Muscle of leg (tissue), 11 donors: ENCODE results near the gene DLGAP1. TPM values are rescaled to one million over a fixed set of nuclear protein-coding genes. Genes with fewer than 3 reads are reported as not detected.

Source experiments
- DNase-seq: peaks from one replicate; pipeline ENCODE4 v3.0.0; 2013
- H3K27ac ChIP-seq: one replicate; pipeline ENCODE4 v1.5.1; 2013; ENCODE audit warnings: mild to moderate bottlenecking, low read length, control low read depth
- H3K27me3 ChIP-seq: one replicate; pipeline ENCODE4 v1.6.1; 2013; ENCODE audit warnings: low read length; ENCODE audit not compliant: control insufficient read depth, insufficient read depth
- H3K36me3 ChIP-seq: one replicate; pipeline ENCODE4 v1.6.1; 2013; ENCODE audit warnings: low read length; ENCODE audit not compliant: control insufficient read depth, insufficient read depth
- H3K4me1 ChIP-seq: one replicate; pipeline ENCODE4 v1.6.1; 2013; ENCODE audit warnings: low read length; ENCODE audit not compliant: control insufficient read depth, insufficient read depth
- H3K4me3 ChIP-seq: one replicate; pipeline ENCODE4 v1.5.1; 2013; ENCODE audit warnings: low read length, control low read depth
- H3K9me3 ChIP-seq: replicated peaks from 2 replicates; pipeline ENCODE4 v1.6.1; 2013; ENCODE audit warnings: low read depth, low read length; ENCODE audit not compliant: control insufficient read depth
- WGBS: methylation state at CpG from one replicate; pipeline ENCODE4 v1.1.5; 2013; ENCODE audit warnings: missing lambda C conversion rate; ENCODE audit not compliant: insufficient coverage; 5-methylcytosine and 5-hydroxymethylcytosine counted together
- polyA plus RNA-seq, 8 donors: library from polyadenylated mRNA; unstranded; fragments of 120-200 nt; gene quantifications; one replicate each; pipeline versions ENCODE4 v1.2.1 to v1.2.3, GENCODE V29; 2013; ENCODE audit warnings: inconsistent platforms in 1 of 8, low replicate concordance in 1 of 8; ENCODE audit not compliant: insufficient read length in 8 of 8, insufficient read depth in 1 of 8
- total RNA-seq: library from RNA; stranded (reverse); fragments of 120-200 nt; gene quantifications from one replicate; pipeline ENCODE4 v1.2.4, GENCODE V29; 2013

Gene DLGAP1
- total and polyA plus RNA-seq, 9 donors = 0.87 to 3.1 (median 1.8) TPM

- Histone ChIP-seq H3K9me3 (no peaks in the 10 kb centered on the region), H3K27ac (no peak overlapping the region), H3K4me3 (no peak overlapping the region), H3K27me3 (no peaks in the 10 kb centered on the region), H3K36me3 (no peaks in the 10 kb centered on the region), H3K4me1 (no peaks in the 10 kb centered on the region)
- DNase-seq = no peak
- WGBS = 36% methylated on average over 2 of the region's 2 CpGs
Observed at GRCh38 chr18:3892152-3892551, 563.0 kb downstream of the DLGAP1 start.

GRCh38 chr18:3891245-3891644, 563.9 kb downstream of the DLGAP1 start:
- 73% methylated on average over 2 of the region's 3 CpGs for WGBS
- H3K36me3 ChIP-seq = no peaks in the 10 kb centered on the region
- no peaks in the 10 kb centered on the region for H3K27me3 ChIP-seq
- H3K27ac ChIP-seq = no peak overlapping the region
- H3K4me3 ChIP-seq = no peak overlapping the region
- no peak for DNase-seq
- no peaks in the 10 kb centered on the region for H3K9me3 ChIP-seq
- H3K4me1 ChIP-seq = no peaks in the 10 kb centered on the region

- no peak overlapping the region for H3K4me3 ChIP-seq
- no peaks in the 10 kb centered on the region for H3K27me3 ChIP-seq
- DNase-seq = no peak
- H3K27ac ChIP-seq = no peak overlapping the region
- no peaks in the 10 kb centered on the region for H3K4me1 ChIP-seq
- H3K36me3 ChIP-seq = no peaks in the 10 kb centered on the region
- 98% methylated on average over 3 of the region's 3 CpGs for WGBS
- no peaks in the 10 kb centered on the region for H3K9me3 ChIP-seq
Observed at GRCh38 chr18:3889803-3890202, 565.3 kb downstream of the DLGAP1 start.

GRCh38 chr18:3889121-3889520, 566.0 kb downstream of the DLGAP1 start:
- Histone ChIP-seq H3K4me3 (no peak overlapping the region), H3K4me1 (no peaks in the 10 kb centered on the region), H3K9me3 (no peaks in the 10 kb centered on the region), H3K27me3 (no peaks in the 10 kb centered on the region), H3K27ac (no peak overlapping the region), H3K36me3 (no peaks in the 10 kb centered on the region)
- WGBS = no CpG with 5 or more reads among the region's 1 CpG
- DNase-seq = no peak

- H3K4me3 ChIP-seq = no peak overlapping the region
- H3K4me1 ChIP-seq = no peaks in the 10 kb centered on the region
- no peaks in the 10 kb centered on the region for H3K27me3 ChIP-seq
- no peak for DNase-seq
- no peaks in the 10 kb centered on the region for H3K36me3 ChIP-seq
- WGBS = 58% methylated on average over 3 of the region's 10 CpGs
- H3K27ac ChIP-seq = no peak overlapping the region
- H3K9me3 ChIP-seq = no peaks in the 10 kb centered on the region
Observed at GRCh38 chr18:3886575-3887322, 568.4 kb downstream of the DLGAP1 start.

- Histone ChIP-seq H3K27ac (no peak overlapping the region), H3K36me3 (no peaks in the 10 kb centered on the region), H3K4me3 (no peak overlapping the region), H3K9me3 (no peaks in the 10 kb centered on the region), H3K27me3 (no peaks in the 10 kb centered on the region), H3K4me1 (no peaks in the 10 kb centered on the region)
- no peak for DNase-seq
- WGBS = no CpG with 5 or more reads among the region's 2 CpGs
Observed at GRCh38 chr18:3885209-3885792, 569.8 kb downstream of the DLGAP1 start.

GRCh38 chr18:3879836-3880120, 575.3 kb downstream of the DLGAP1 start:
- no peaks in the 10 kb centered on the region for H3K9me3 ChIP-seq
- DNase-seq = no peak
- H3K36me3 ChIP-seq = no peaks in the 10 kb centered on the region
- no peak overlapping the region for H3K4me3 ChIP-seq
- H3K27me3 ChIP-seq = no peaks in the 10 kb centered on the region
- no peaks in the 10 kb centered on the region for H3K4me1 ChIP-seq
- WGBS = 97% methylated on average over 11 of the region's 19 CpGs
- H3K27ac ChIP-seq = no peak overlapping the region

- H3K4me3 ChIP-seq = no peak overlapping the region
- no peaks in the 10 kb centered on the region for H3K9me3 ChIP-seq
- H3K36me3 ChIP-seq = no peaks in the 10 kb centered on the region
- no peaks in the 10 kb centered on the region for H3K4me1 ChIP-seq
- no peak for DNase-seq
- H3K27me3 ChIP-seq = no peaks in the 10 kb centered on the region
- no peak overlapping the region for H3K27ac ChIP-seq
- WGBS = 98% methylated on average over 59 of the region's 59 CpGs
Observed at GRCh38 chr18:3879114-3879835, 575.8 kb downstream of the DLGAP1 start.

- no peak for DNase-seq
- no peaks in the 10 kb centered on the region for H3K9me3 ChIP-seq
- H3K4me3 ChIP-seq = no peak overlapping the region
- no CpG with 5 or more reads among the region's 7 CpGs for WGBS
- no peak overlapping the region for H3K27ac ChIP-seq
- no peaks in the 10 kb centered on the region for H3K27me3 ChIP-seq
- H3K36me3 ChIP-seq = no peaks in the 10 kb centered on the region
- no peaks in the 10 kb centered on the region for H3K4me1 ChIP-seq
Observed at GRCh38 chr18:3878401-3878800, 576.7 kb downstream of the DLGAP1 start.

GRCh38 chr18:3877678-3878077, 577.4 kb downstream of the DLGAP1 start:
- H3K27ac ChIP-seq = no peak overlapping the region
- no peaks in the 10 kb centered on the region for H3K4me1 ChIP-seq
- no peaks in the 10 kb centered on the region for H3K36me3 ChIP-seq
- no peaks in the 10 kb centered on the region for H3K27me3 ChIP-seq
- no peak for DNase-seq
- no peaks in the 10 kb centered on the region for H3K9me3 ChIP-seq
- 90% methylated on average over 1 of the region's 2 CpGs for WGBS
- H3K4me3 ChIP-seq = no peak overlapping the region
